HT-29 (cell line): ENCODE data around the gene UVRAG. TPM values are rescaled to one million over a fixed set of nuclear protein-coding genes. Genes with fewer than 3 reads are reported as not detected.
"Not testable (repeated sequence)": the region's sequence is repeated elsewhere in the genome, so short reads cannot be mapped to it uniquely, and the experiment has no call there.

ENCODE experiments used
- DNase-seq: peaks from one replicate; pipeline ENCODE4 v3.0.0-alpha.2; 2015; ENCODE audit warnings: low spot score
- total RNA-seq: library from RNA; depleted of rRNA; stranded (reverse); fragments of >200 nt; shearing (Covaris generic); gene quantifications from 2 replicates; pipeline ENCODE4 v1.2.3, GENCODE V29; 2014

Gene UVRAG
- total RNA-seq, 1 experiment from 2014 or later, result 11.9 TPM

DNA sequence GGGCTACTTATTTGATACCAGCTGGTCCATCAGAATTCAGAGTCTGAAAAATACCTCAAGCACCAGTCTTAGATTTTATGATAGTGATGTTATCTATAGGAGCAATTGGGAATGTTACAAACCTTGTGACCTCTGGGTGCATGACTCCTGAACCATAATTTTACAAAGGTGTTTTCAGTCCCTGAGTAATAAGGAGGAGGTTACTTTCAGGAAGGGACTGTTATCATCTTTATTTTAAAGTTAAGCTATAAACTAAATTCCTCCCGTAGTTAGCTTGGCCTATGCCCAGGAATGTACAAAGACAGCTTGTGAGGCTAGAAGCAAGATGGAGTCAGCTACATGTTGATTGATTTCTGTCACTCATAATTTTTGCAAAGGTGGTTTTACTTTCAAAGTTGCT, 101.9 kb downstream of the UVRAG start:
- DNase-seq, result no peak

GRCh38 chr11:75918331-75918730, 103.3 kb downstream of the UVRAG start:
- no peak for DNase-seq

- DNase-seq, result no peak
Observed at GRCh38 chr11:75919525-75919924, 104.5 kb downstream of the UVRAG start.

DNA sequence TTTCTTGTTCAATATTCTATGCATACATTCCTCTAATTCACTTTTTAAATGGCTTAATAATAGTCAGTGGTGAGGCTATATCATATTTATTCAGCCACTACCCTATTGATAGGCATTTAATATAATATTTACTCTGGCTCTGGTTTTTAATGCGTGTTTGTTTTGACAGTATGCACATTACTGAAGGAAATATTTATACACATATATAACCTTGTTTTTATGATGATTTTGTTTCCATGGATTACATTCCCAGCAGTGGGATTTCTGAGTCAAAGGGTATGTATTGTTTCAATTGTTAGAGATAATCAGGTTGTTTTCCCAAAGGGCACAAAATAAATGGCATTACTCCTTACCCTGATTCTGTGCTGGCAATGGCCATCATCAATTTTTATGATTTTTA, 105.8 kb downstream of the UVRAG start:
- DNase-seq, result no peak

- no peak for DNase-seq
Observed at GRCh38 chr11:75921808-75922207, 106.8 kb downstream of the UVRAG start.

DNA sequence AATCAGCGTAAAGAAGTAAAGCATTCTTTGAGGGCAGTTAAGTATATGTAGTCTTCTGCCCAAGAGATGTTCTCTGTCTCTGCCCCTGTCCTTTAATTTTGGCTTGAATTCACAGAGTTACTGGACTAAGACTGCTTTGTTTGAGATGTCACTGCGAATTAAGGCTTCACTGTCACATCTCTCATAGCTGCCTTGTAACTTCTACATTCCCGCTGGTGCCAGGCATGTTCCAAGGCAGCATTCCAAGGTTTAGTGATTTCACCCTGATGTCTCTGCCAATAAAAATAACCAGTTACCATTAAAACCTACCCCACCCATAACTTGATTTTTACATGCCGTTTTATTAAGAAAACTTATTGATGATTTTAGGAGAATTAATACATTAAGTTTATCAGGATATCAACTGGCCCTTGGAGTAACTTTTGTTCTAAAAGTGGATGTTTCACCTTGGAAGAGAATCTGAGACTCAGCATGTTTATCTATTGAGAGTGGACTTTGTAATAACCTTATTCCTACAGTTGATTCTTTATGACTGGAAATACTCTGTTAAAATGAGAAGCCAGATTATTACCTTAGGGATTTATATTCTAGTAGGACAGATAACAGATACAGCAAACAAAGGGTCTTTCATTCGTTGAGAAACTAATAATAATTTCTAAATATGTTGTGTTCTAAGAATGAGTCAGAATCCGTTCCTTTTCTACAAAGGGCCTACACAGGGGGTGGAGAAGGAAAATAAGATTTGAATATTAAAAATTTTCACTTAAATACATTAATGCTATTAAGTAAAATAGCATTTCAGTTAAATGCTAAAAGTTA, 110.2 kb downstream of the UVRAG start:
- DNase-seq, result peak; percentile 13

- no peak for DNase-seq
Observed at GRCh38 chr11:75925785-75926164, 110.8 kb downstream of the UVRAG start.

DNA sequence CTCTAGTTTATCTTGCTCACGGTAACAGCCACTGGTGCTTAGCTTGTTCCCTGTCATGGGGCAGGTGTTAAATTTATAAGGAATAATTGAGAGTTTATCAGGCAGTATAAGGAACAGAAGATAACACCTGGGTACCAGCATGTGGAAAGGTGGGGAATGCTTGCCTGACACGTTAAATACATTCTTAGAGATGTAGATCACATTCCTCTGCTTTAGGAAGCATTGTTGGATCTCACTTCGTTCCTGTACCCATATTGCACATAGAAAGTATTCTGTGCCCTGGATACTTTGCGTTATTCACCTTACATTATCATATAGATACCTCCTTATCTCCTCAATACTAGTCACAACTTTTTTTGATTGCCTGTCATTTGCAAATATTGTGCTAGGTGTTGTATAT, 114.7 kb downstream of the UVRAG start:
- DNase-seq, result no peak

- no peak for DNase-seq
Observed at GRCh38 chr11:75930534-75930933, 115.5 kb downstream of the UVRAG start.

- DNase-seq, result no peak
Observed at GRCh38 chr11:75931124-75931523, 116.1 kb downstream of the UVRAG start.

- DNase-seq, result not testable (repeated sequence)
Observed at GRCh38 chr11:75933736-75934135, 118.7 kb downstream of the UVRAG start.

- no peak for DNase-seq
Observed at GRCh38 chr11:75934851-75935250, 119.8 kb downstream of the UVRAG start.

- no peak for DNase-seq
Observed at GRCh38 chr11:75938543-75938942, 123.5 kb downstream of the UVRAG start.

DNA sequence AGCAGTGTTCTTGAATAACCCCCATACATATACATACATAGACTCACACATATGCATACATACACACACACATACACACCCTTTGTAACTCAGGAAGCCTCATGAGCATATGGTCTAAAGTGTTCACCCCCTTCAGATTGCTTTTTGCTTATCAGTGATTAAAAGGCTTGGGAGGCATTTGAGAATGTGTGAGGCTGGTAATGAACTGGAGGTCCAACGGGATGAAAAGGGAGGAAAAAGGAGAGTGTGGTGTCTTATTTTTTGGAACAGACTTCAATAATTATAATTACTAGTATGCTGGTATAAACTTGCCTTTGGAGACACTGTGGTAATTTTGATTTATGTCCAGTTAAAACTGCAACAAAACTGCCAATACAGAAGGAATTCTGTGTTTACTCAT, 124.5 kb downstream of the UVRAG start:
- DNase-seq, result no peak

DNA sequence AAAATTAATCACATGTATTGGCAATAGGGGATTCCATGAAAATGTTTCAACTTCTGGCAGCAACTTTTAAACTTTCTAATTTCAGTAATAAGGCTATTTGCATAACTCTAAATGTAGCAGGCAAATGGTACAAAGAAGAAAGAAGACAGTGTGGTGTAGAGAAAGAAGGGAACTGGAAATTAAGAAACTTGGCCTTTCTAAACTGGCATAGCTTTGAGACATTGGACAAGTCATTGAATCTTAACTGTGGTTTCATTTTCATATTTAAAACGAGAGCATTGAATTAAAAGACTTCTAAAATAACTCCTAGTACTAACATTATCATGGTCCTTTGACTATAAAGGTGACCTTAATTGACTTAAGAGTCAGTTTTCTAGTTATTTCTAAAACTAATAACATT, 125.0 kb downstream of the UVRAG start:
- DNase-seq, result no peak

GRCh38 chr11:75940911-75941310, 125.9 kb downstream of the UVRAG start:
- DNase-seq, result no peak

- no peak for DNase-seq
Observed at GRCh38 chr11:75944515-75944914, 129.5 kb downstream of the UVRAG start.

- DNase-seq, result no peak
Observed at GRCh38 chr11:75945446-75945845, 130.4 kb downstream of the UVRAG start.

GRCh38 chr11:75945947-75946346, 130.9 kb downstream of the UVRAG start:
- no peak for DNase-seq

DNA sequence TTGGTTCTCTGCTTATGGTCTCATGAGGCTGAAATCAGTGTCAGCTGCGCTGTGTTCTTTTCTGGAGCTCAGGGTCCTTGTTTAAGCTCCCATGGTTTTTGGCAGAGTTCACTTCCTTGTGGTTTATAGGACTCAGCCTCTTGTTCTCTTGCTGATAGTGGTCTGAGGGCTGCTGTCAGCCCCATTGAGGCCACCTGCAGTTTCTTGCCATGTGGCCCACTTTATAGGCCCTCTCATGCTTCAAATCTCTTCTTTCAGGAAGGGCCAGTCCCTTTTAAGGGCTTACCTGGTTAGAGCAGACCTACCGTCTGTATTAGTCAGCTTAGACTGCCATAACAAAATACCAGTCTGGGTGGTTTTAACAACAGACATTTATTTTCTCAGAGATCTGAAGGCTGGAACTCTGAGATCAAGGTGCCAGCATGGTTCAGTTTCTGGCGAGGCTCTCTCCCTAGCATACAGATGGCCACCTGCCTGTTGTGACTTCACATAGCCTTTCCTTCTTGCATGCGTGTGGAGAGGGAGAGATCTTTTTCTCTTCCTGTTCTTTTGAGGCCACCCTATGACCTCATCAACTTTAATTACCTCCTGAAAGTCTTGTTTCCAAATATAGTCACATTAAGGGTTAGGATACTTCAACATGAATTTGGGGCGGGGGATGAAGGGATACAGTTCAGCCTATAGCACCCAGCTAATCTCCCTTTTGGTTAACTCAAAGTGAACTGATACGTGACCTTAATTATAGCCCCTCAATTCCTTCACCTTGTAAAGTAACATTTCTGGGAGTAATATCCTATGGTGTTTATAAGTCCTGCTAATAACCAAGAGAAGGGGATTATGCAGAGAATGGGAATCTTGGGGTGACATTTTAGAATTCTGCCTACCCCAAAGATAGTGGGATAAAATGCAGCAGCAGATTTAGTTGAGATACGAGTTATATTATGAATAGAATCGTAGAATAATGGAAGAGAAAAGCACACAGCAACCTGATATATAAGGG, 131.8 kb downstream of the UVRAG start:
- DNase-seq, result no peak

- no peak for DNase-seq
Observed at GRCh38 chr11:75949023-75949672, 134.1 kb downstream of the UVRAG start.

DNA sequence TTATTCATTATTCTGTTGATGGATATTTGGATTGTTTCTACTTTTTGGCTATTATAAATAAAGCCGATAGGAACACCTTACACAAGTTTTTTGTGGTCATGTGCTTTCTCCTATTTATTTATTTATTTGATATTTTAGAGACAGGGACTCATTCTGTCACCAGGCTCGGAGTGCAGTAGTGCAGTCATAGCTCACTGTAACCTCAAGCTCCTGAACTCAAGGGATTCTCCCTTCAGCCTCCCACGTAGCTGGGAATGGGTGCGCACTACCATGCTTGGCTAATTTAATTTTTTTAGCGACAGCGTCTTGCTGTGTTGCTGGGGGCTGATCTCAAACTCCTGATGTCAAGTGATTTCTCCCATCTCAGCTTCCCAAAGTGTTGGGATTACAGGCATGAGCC, 135.1 kb downstream of the UVRAG start:
- no peak for DNase-seq
